Heart left ventricle (tissue), 16 donors: Measurements from ENCODE around the gene DCAF6. TPM values are rescaled to one million over a fixed set of nuclear protein-coding genes. Genes with fewer than 3 reads are reported as not detected.

Experiments
- ATAC-seq, 4 donors: fragments of 200-7000 bp; cut with Tn5 transposase; one replicate each; pipeline ENCODE4 v1.9.1; 2020 to 2022; ENCODE audit warnings: moderate library complexity in 4 of 4, mild to moderate bottlenecking in 3 of 4, moderate number of reproducible peaks in 1 of 4
- DNase-seq, 5 donors: peaks; one replicate each; pipeline ENCODE4 v3.0.0-alpha.2; 2020
- H3K27ac ChIP-seq, 12 donors: fragments of 200-600 bp; sonication (generic) in 4 of 12; one replicate each; pipeline versions ENCODE4 v1.5.0 to v1.8.0; 2016 to 2022; ENCODE audit warnings: mild to moderate bottlenecking in 2 of 12
- H3K27me3 ChIP-seq, 9 donors: fragments of 200-600 bp; sonication (generic) in 2 of 9; one replicate each; pipeline versions ENCODE4 v1.5.1 to v1.8.0; 2016 to 2022; ENCODE audit warnings: mild to moderate bottlenecking in 3 of 9
- H3K36me3 ChIP-seq, 9 donors: fragments of 200-600 bp; sonication (generic) in 2 of 9; one replicate each; pipeline versions ENCODE4 v1.5.0 to v1.8.0; 2018 to 2022; ENCODE audit warnings: mild to moderate bottlenecking in 2 of 9
- H3K4me1 ChIP-seq, 12 donors: fragments of 200-600 bp; sonication (generic) in 4 of 12; one replicate each; pipeline versions ENCODE4 v1.5.0 to v1.8.0; 2016 to 2022; ENCODE audit warnings: mild to moderate bottlenecking in 3 of 12
- H3K4me3 ChIP-seq, 12 donors: fragments of 200-600 bp; sonication (generic) in 4 of 12; one replicate each; pipeline versions ENCODE4 v1.5.0 to v1.8.0; 2017 to 2022; ENCODE audit warnings: mild to moderate bottlenecking in 9 of 12, moderate library complexity in 4 of 12
- H3K9me3 ChIP-seq, 12 donors: fragments of 200-600 bp; sonication (generic) in 4 of 12; one replicate each; pipeline versions ENCODE4 v1.5.0 to v1.8.0; 2016 to 2022; ENCODE audit warnings: mild to moderate bottlenecking in 1 of 12
- POLR2A ChIP-seq, 2 donors: fragments of 450-650 bp; IDR thresholded peaks; one replicate each; pipeline ENCODE4 v1.6.1; 2017; ENCODE audit warnings: antibody characterized with exemption in 2 of 2, mild to moderate bottlenecking in 2 of 2, moderate library complexity in 2 of 2
- WGBS, 4 donors: extraction: QIAGEN DNeasy Blood & Tissue Kit in 2 of 4; methylation state at CpG; one replicate each; pipeline versions ENCODE4 v1.1.5 to v1.1.7; 2013 to 2018; 5-methylcytosine and 5-hydroxymethylcytosine counted together
- intact Hi-C, 10 donors: fragments of 100-400 bp; cut with DNase I; formaldehyde crosslinking; loops; one replicate each; pipeline versions ENCODE4 v1.11.1 to v1.14.2; 2022
- polyA plus RNA-seq, 2 donors: library from polyadenylated mRNA; stranded (reverse); fragments of 200-250 nt; gene quantifications; one replicate each; pipeline ENCODE4 v1.2.3, GENCODE V29; 2013
- total RNA-seq, 9 donors: library from RNA; depleted of rRNA in 2 of 9; stranded (reverse); fragments of >200 nt in 2 of 9; fragmentation: NEBNext Ultra II Directional in 3 of 9; extraction: Animal tissue kit (Norgen Biotek cat#: 25700) in 3 of 9; gene quantifications; one replicate each; pipeline versions ENCODE4 v1.1.0 to v1.2.4, GENCODE V29; 2016 to 2023
- TF ChIP-seq, protein P1 (sequence below), 12 donors: fragments of 200-600 bp; sonication (generic) in 4 of 12; IDR thresholded peaks; one replicate each; pipeline versions ENCODE4 v1.5.0 to v1.8.0; 2018 to 2022; ENCODE audit warnings: antibody characterized with exemption in 12 of 12, mild to moderate bottlenecking in 5 of 12
- donor health status: ischemic (EF 13 %, LVEDD 7.1; RV severe dilation, severe dysfunction).
- donor health status: healthy with polysubstance abuse.
- donor health status: DM: no; HTN: yes; CAD: no.
- donor health status: DM: no; HTN: no; CAD: no.
- donor health status: ischemic (EF 25% LVEDD 6.9; RV normal size, moderate dysfunction).
- donor health status: ischemic (EF 25% LVEDD 5.7; RV mildly dilated, moderate dysfunction).
- donor health status: healthy.
- donor health status: DM: yes; HTN: yes; CAD: no.
- donor health status: ischemic (EF 35%, LVEDD 5.7; RV mildly dilated, moderate dysfunction).
- donor health status: nonischemic (EF 11% LVEDD 7.7; RV severe dilation, severe dysfunction).
- donor health status: DM: yes; HTN: yes; CAD: no.
- donor health status: PGD.
- donor health status: ischemic (EF 29% LVEDD 5.4; RV normal size, mild dysfunction).
- donor health status: nonischemic (EF 23%, LVEDD 6.1; RV moderate dilation, normal function).

DCAF6 gene
- total and polyA plus RNA-seq, 11 donors: 66.9 to 245 (median 180) TPM

DNA sequence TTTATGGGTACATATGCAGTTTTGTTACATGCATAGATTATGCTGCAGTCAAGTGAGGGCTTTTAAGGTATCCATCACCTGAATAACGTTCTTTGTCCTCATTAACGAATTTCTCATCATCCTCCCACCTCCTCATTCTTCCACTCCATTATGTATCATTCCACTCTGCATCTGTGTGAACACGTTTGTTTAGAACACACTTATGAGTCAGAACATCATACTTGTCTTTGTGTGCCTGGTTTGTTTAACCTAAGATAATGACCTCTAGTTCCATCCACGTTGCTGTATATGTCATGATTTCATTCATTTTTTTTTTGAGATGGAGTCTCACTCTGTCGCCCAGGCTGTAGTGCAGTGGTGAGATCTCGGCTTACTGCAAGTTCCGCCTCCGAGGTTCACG lies 7.1 kb downstream of the DCAF6 start:
- H3K36me3 ChIP-seq: peaks cover 0 to 6% (median 0%) of the 10 kb centered on the region in 9 donors
- H3K9me3 ChIP-seq: no peaks in the 10 kb centered on the region
- ATAC-seq: no peak
- TF ChIP-seq POLR2A (IDR thresholded peaks at IDR 0.05): no peak
- TF ChIP-seq, protein P1, sequence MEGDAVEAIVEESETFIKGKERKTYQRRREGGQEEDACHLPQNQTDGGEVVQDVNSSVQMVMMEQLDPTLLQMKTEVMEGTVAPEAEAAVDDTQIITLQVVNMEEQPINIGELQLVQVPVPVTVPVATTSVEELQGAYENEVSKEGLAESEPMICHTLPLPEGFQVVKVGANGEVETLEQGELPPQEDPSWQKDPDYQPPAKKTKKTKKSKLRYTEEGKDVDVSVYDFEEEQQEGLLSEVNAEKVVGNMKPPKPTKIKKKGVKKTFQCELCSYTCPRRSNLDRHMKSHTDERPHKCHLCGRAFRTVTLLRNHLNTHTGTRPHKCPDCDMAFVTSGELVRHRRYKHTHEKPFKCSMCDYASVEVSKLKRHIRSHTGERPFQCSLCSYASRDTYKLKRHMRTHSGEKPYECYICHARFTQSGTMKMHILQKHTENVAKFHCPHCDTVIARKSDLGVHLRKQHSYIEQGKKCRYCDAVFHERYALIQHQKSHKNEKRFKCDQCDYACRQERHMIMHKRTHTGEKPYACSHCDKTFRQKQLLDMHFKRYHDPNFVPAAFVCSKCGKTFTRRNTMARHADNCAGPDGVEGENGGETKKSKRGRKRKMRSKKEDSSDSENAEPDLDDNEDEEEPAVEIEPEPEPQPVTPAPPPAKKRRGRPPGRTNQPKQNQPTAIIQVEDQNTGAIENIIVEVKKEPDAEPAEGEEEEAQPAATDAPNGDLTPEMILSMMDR (IDR thresholded peaks at IDR 0.05): no peak
- no peak overlapping the region for H3K27ac ChIP-seq
- peaks cover 0 to 45% (median 6%) of the 10 kb centered on the region in 12 donors for H3K4me1 ChIP-seq
- no peak for DNase-seq
- intact Hi-C loops: no loop called here
- no peak overlapping the region for H3K4me3 ChIP-seq
- no peaks in the 10 kb centered on the region for H3K27me3 ChIP-seq
- WGBS, 4 donors: 82 to 92% (median 87%) methylated on average over 9 of the region's 9 CpGs

DNA sequence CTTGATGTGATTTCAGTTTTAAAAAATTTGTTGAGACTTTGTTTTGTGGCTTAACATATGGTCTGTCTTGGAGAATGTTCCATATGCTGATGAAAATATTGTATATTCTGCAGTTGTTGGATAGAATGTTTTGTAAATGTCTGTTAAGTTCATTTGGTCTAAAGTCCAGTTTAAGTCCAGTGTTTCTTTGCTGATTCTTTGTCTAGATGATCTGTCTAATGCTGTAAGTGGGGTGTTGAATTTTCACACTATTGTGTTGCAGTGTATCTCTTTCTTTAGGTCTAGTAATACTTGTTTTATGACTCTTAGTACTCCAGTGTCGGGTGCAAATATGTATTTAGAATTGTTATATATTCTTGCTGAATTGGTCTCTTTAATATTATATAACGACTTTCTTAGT lies 11.2 kb downstream of the DCAF6 start:
- WGBS, 4 donors: 82 to 93% (median 90%) methylated on average over 2 of the region's 2 CpGs
- Histone ChIP-seq H3K4me1 (peaks cover 0 to 26% (median 12%) of the 10 kb centered on the region in 12 donors), H3K36me3 (peaks cover 0 to 15% (median 8%) of the 10 kb centered on the region in 9 donors), H3K27me3 (no peaks in the 10 kb centered on the region), H3K27ac (no peak overlapping the region), H3K9me3 (no peaks in the 10 kb centered on the region), H3K4me3 (no peak overlapping the region)
- intact Hi-C loops: no loop called here
- no peak for TF ChIP-seq POLR2A (IDR thresholded peaks at IDR 0.05)
- TF ChIP-seq, protein P1 (IDR thresholded peaks at IDR 0.05): no peak
- DNase-seq (no peak), ATAC-seq (no peak)

DNA sequence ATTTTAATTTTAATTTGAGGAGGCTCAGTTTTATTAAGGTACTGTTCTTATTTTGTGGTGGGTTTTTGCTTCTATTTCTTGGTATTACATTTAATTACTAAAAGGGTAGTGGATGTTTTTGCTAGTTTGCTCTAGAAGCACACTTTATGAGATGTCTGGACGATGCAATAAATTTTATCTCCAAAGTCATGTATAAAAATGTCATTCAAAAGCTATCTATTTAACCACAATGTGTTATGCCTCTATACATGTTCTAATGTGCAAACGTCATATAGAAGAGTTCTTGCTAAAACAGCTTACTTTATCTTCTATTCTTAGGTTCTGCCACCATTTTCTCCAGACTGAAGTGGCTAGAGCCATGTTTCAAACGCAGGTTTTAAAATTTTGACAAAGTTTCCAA lies 13.3 kb downstream of the DCAF6 start:
- no peak for ATAC-seq
- no peak for TF ChIP-seq POLR2A (IDR thresholded peaks at IDR 0.05)
- TF ChIP-seq, protein P1 (IDR thresholded peaks at IDR 0.05): no peak
- DNase-seq: no peak
- no peak overlapping the region for H3K4me3 ChIP-seq
- H3K36me3 ChIP-seq: peaks cover 0 to 35% (median 29%) of the 10 kb centered on the region in 9 donors
- 66 to 87% (median 84%) methylated on average over 3 of the region's 3 CpGs for WGBS, 4 donors
- no peaks in the 10 kb centered on the region for H3K9me3 ChIP-seq
- no peak overlapping the region for H3K27ac ChIP-seq
- peaks cover 0 to 26% (median 12%) of the 10 kb centered on the region in 12 donors for H3K4me1 ChIP-seq
- intact Hi-C loops: no loop called here
- H3K27me3 ChIP-seq: no peaks in the 10 kb centered on the region

DNA sequence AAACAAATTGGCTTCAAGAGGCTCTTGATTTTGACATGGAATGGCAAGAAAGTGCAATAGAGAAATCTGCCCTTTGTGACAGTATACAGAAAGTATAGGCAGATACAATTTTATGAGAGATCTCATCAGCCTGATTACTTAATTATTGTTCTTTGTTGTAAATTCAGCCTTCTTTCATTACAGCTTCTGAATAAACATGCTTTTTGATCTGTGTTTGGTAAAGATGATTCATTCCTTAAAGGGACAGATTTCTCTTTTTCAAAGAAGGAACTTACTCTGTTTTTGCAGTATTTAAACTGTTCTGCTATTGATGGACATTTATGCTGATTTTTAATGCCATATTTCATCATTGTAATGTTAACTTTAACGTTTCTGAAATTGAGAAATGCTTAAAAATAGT lies 14.1 kb downstream of the DCAF6 start:
- DNase-seq: no peak
- peaks cover 0 to 43% (median 37%) of the 10 kb centered on the region in 9 donors for H3K36me3 ChIP-seq
- H3K27me3 ChIP-seq: no peaks in the 10 kb centered on the region
- ATAC-seq: no peak
- TF ChIP-seq, protein P1 (IDR thresholded peaks at IDR 0.05): no peak
- TF ChIP-seq POLR2A (IDR thresholded peaks at IDR 0.05): no peak
- H3K9me3 ChIP-seq: no peaks in the 10 kb centered on the region
- H3K27ac ChIP-seq: no peak overlapping the region
- 65 to 74% (median 73%) methylated on average over 1 of the region's 1 CpG for WGBS, 4 donors
- intact Hi-C loops: no loop called here
- H3K4me3 ChIP-seq: no peak overlapping the region
- H3K4me1 ChIP-seq: peaks cover 0 to 26% (median 12%) of the 10 kb centered on the region in 12 donors
